Fibroblast of the aortic adventitia (primary cell): ENCODE results near the gene FTCD. TPM values are rescaled to one million over a fixed set of nuclear protein-coding genes. Genes with fewer than 3 reads are reported as not detected.

ENCODE experiments used
- DNase-seq: peaks from one replicate; pipeline ENCODE4 v3.0.0-alpha.2; 2010; ENCODE audit warnings: low read depth
- H3K4me3 ChIP-seq: 2 replicates; pipeline ENCODE4 v1.5.1; 2011; ENCODE audit warnings: low read depth, mild to moderate bottlenecking, control low read depth, low read length, moderate library complexity
- total RNA-seq: library from RNA; depleted of rRNA; stranded (reverse); fragments of >200 nt; gene quantifications from 2 replicates; pipeline ENCODE4 v1.2.3, GENCODE V29; 2012; ENCODE audit warnings: low replicate concordance
- TF ChIP-seq, protein P1 (sequence below): IDR thresholded peaks from 2 replicates; pipeline ENCODE4 v1.5.1; 2011; ENCODE audit warnings: mild to moderate bottlenecking, low read length, control low read depth, inconsistent platforms; ENCODE audit not compliant: insufficient read depth

The FTCD gene
- total RNA-seq, 1 donor, result 0.27 TPM

DNA sequence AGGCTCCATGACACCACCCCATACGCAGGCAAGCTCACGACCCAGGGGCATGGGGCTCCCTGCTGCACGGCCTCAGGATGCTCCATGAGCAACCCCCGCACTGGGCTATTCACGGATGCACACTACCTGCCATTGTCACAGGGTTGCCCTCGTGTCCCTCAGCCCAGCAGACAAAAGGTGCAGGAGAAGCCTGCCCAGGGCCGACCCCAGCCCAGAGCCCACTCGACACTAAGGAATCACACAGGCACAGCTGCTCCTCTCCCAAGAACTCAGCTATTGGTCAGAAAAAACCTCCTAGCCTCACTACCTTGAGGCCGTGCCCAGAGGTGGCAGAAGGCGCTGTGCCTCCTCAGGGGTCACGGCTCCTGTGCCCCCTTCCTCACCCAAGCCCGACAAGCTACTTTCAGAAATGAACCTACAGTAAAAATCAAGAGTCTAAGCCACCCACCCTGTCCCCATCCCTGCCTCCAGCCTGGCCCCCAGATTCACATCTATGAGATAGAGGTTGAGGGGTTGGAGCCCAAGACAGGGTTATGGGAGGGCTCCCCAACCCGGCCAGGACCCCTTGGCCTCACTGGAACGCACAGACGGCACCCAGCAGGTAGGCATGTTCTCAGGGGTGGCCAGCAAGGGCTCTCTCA is 35.2 kb upstream of the FTCD start:
- no peak overlapping the region for H3K4me3 ChIP-seq
- no peak for DNase-seq
- TF ChIP-seq, protein P1, sequence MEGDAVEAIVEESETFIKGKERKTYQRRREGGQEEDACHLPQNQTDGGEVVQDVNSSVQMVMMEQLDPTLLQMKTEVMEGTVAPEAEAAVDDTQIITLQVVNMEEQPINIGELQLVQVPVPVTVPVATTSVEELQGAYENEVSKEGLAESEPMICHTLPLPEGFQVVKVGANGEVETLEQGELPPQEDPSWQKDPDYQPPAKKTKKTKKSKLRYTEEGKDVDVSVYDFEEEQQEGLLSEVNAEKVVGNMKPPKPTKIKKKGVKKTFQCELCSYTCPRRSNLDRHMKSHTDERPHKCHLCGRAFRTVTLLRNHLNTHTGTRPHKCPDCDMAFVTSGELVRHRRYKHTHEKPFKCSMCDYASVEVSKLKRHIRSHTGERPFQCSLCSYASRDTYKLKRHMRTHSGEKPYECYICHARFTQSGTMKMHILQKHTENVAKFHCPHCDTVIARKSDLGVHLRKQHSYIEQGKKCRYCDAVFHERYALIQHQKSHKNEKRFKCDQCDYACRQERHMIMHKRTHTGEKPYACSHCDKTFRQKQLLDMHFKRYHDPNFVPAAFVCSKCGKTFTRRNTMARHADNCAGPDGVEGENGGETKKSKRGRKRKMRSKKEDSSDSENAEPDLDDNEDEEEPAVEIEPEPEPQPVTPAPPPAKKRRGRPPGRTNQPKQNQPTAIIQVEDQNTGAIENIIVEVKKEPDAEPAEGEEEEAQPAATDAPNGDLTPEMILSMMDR, result no peak

DNA sequence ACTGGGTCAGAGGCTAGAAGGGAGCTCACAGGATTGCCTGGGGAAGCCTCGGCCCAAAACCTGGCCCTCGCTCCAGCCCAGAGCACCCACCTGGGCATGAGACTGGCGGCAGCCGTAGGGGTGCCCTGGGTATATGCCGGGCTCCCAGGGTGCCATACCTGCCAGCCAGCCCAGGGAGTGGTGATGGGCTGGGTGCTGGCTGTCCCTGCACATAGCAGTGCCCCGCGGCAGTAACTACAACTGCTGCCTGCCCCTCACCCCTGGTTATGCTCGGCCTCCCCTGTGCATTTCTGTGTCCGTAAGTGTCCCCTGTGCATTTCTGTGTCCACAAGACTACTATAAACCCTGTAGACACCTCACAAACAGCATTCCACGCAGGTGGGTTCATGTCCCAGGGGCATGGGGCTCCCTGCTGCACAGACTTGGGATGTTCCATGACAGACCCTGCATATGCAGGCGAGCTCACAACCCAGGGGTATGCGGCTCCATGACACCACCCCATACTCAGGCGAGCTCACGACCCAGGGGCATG is 34.6 kb upstream of the FTCD start:
- DNase-seq, result no peak
- TF ChIP-seq, protein P1, result no peak

DNA sequence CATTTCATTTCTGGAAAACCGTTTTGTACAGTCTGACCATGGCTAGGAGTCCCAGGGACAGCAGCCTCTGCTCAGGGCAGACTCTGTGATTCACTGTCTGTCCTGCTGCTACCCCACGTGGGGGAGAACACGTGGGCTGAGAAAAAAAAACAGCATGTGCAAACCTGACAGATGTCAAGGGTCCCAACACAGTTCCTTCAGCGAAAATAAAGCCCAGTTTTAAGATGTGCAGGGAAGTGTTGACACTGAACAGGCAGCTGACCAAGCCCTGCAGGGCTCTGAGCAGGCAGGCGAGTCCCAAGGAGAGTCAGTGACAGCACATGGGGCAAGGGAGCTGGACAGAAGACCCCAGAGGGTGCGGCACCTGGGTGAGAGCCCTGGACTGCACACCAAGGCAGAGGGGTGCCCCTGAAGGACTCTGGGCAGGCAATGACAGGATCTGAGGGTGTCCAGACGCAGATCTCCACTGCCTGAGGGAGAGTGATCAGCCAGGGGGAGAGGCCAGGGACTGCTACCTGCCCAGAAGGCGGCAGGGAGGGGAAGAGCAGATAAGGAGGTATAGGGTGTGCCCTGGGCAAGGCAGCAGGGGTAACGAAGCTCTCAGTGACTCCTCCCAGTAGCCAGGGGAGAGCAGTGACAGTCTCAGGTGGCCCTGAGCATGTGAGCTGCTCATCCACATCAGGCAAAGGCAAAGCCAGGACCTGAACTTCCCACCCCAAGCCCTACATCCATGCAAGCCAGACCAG is 34.0 kb upstream of the FTCD start:
- TF ChIP-seq, protein P1, result no peak
- H3K4me3 ChIP-seq, result no peak overlapping the region
- DNase-seq, result peak; percentile 13

More for the DNA sequence above, 34.6 kb upstream of the FTCD start:
- H3K4me3 ChIP-seq, result no peak overlapping the region

DNA sequence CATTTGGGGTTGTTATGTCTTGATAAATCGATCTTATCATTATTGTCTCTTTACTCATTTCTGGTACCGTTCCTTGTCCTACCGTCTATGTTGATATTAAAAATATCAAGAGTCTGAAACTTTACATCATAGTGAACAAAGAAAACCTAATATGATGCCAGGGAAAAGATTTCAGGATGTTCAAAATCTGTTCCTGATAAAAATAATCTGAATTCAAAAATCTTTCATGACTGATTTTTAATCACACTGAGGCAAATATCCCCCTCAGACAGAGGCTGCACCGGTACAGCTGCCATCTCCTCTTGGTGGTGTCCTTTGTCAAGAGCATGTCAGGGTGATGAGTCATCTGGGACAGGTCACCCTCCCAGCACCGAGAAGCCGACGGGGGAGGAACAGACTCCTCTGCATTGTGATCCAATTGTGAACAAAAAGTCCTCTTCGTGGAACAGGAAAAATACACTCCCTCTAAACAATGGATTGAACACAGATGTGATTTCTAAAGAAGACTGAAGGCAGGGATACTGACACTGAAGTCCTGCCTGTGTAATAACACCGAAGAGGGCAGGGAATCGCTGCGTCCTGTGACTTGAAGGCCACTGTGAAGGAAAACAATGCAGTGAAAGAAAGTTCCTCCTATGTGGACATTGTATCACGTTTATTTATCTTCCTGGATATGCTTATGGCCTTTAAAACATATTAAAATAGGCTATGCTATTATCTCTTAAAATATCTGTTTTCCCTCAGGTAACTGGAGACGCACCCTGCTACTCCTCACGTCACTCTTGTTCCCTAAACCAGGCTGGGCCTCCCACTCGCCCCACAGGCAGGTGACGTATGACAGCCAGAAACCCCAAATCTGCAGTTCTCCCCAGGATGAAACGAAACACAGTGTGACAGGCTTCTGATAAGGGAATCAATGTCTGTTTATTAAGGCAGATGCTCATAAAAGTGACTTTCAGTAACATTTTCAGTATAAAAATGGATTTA is 33.1 kb upstream of the FTCD start:
- DNase-seq, result peak; percentile 45
- H3K4me3 ChIP-seq, result no peak overlapping the region
- TF ChIP-seq, protein P1, result no peak

DNA sequence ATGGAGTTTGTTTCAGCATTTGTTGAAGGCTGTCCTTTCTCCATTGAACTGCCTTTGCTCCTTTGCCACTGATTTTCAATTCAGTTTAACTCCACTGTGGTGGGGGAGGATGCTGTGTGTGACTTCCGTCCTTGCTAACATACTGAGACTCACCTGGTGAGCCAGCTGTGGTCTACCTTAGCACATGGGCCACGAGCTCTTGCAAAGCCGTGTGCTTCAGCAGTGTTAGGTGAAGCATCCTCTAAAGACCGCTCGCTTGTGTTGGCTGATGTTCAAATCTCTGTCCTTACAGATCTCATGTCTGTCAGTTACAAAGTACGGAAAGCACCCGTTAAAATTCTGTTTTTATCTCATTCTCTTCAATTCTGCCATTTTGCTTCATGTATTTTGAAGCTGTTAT is 32.4 kb upstream of the FTCD start:
- DNase-seq, result no peak
- H3K4me3 ChIP-seq, result no peak overlapping the region
- TF ChIP-seq, protein P1, result no peak

DNA sequence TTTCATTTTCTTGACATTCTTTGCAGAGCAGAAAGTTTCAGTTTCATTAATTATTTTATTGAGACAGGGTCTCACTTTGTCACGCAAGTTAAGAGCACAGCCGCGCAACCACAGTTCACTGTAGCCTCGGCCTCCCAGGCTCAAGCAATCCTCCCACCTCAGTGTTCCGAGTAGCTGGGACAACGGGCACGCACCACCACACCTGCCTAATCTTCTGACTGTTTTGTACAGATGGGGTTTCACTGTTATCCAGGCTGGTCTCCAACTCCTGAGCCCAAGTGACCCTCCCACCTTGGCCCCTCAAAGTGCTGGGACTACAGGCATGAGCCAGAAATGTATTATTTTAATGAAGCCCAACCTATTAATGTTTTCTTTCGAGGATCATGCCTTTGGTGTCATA is 31.9 kb upstream of the FTCD start:
- H3K4me3 ChIP-seq, result no peak overlapping the region
- TF ChIP-seq, protein P1, result no peak
- DNase-seq, result no peak
